Mucosa of descending colon (tissue), 3 donors: ENCODE measurements around the gene ANXA9. TPM values are rescaled to one million over a fixed set of nuclear protein-coding genes. Genes with fewer than 3 reads are reported as not detected.

ENCODE experiments used
- ATAC-seq: fragments of 200-7000 bp; cut with Tn5 transposase; one replicate; pipeline ENCODE4 v1.9.1; 2020; ENCODE audit warnings: mild to moderate bottlenecking, moderate library complexity
- DNase-seq, 3 donors: peaks; one replicate each; pipeline ENCODE4 v3.0.0-alpha.2; 2020
- H3K36me3 ChIP-seq: fragments of 200-600 bp; one replicate; pipeline ENCODE4 v1.8.0; 2021; ENCODE audit warnings: low read depth, mild to moderate bottlenecking
- H3K4me1 ChIP-seq: fragments of 200-600 bp; one replicate; pipeline ENCODE4 v1.8.0; 2021; ENCODE audit warnings: low read depth, mild to moderate bottlenecking
- H3K4me3 ChIP-seq: fragments of 200-600 bp; one replicate; pipeline ENCODE4 v1.8.0; 2021; ENCODE audit warnings: mild to moderate bottlenecking
- H3K9me3 ChIP-seq: fragments of 200-600 bp; one replicate; pipeline ENCODE4 v1.8.0; 2021; ENCODE audit warnings: mild to moderate bottlenecking
- CTCF ChIP-seq: fragments of 200-600 bp; IDR thresholded peaks from one replicate; pipeline ENCODE4 v1.8.0; 2022; ENCODE audit warnings: antibody characterized with exemption, mild to moderate bottlenecking
- intact Hi-C, 2 donors: fragments of 100-400 bp; cut with DNase I in 1 of 2; cut with micrococcal nuclease in 1 of 2; formaldehyde crosslinking; loops; one replicate each; pipeline versions ENCODE4 v1.11.0 to v1.11.1; 2022; cut with DNase I, micrococcal nuclease
- total RNA-seq, 3 donors: library from RNA; stranded (reverse); fragmentation: NEBNext Ultra II Directional in 2 of 3; extraction: Animal tissue kit (Norgen Biotek cat#: 25700) in 2 of 3; gene quantifications; one replicate each; pipeline versions ENCODE4 v1.2.1 to v1.2.4, GENCODE V29; 2021 to 2023
- donor health status: DM: no; HTN: no; CAD: no; lungs with moderate emphysema.
- donor health status: DM: no; HTN: no; CAD: no.
- donor health status: DM: no; HTN: yes; CAD: no.

ANXA9 gene
- total RNA-seq, 3 donors from 2014 or later = not detected

GRCh38 chr1:151036356-151036755 lies 54.3 kb downstream of the ANXA9 start, which contains the start of gene BNIPL:
Gene BNIPL, plus strand, starts transcription at chr1:151036586. Its CDS starts 140 bp downstream, at chr1:151036726.
- H3K4me1 ChIP-seq = no peaks in the 10 kb centered on the region
- intact Hi-C loops = loop anchor here in 1 of 2 donors (5.0 kb wide), 1 partner anchor 46 kb away; no protein-coding TSS in a partner anchor
- no peak within 1 kb of the TSS for H3K4me3 ChIP-seq
- DNase-seq (no peak), ATAC-seq (no peak)
- H3K9me3 ChIP-seq = no peaks in the 10 kb centered on the region
- TF ChIP-seq CTCF = no peak
- H3K36me3 ChIP-seq = peaks cover 4% of the 10 kb centered on the region

GRCh38 chr1:151037032-151037431 lies 54.9 kb downstream of the ANXA9 start:
- DNase-seq (no peak), ATAC-seq (no peak)
- H3K9me3 ChIP-seq = no peaks in the 10 kb centered on the region
- intact Hi-C loops = loop anchor here in 1 of 2 donors (5.0 kb wide), 1 partner anchor 45 kb away; no protein-coding TSS in a partner anchor
- no peaks in the 10 kb centered on the region for H3K4me1 ChIP-seq
- TF ChIP-seq CTCF = no peak
- peaks cover 4% of the 10 kb centered on the region for H3K36me3 ChIP-seq
- H3K4me3 ChIP-seq = no peak overlapping the region

- H3K9me3 ChIP-seq = no peaks in the 10 kb centered on the region
- no peak for TF ChIP-seq CTCF
- intact Hi-C loops = loop anchor here in 1 of 2 donors (5.0 kb wide), 1 partner anchor 43 kb away; no protein-coding TSS in a partner anchor
- no peak overlapping the region for H3K4me3 ChIP-seq
- no peak for ATAC-seq
- DNase-seq = no peak
- H3K36me3 ChIP-seq = no peaks in the 10 kb centered on the region
- H3K4me1 ChIP-seq = no peaks in the 10 kb centered on the region
Observed at GRCh38 chr1:151039521-151039920, 57.4 kb downstream of the ANXA9 start.

- no peak for TF ChIP-seq CTCF
- no peaks in the 10 kb centered on the region for H3K9me3 ChIP-seq
- H3K4me3 ChIP-seq = no peak overlapping the region
- H3K36me3 ChIP-seq = no peaks in the 10 kb centered on the region
- H3K4me1 ChIP-seq = peaks cover 6% of the 10 kb centered on the region
- no peak for ATAC-seq
- DNase-seq = no peak
- intact Hi-C loops = no loop called here
Observed at GRCh38 chr1:151043163-151043562, 61.1 kb downstream of the ANXA9 start.

Other genes with a start within 250 kb of the ANXA9 start
- gene CTSS, start 216.5 kb upstream of the ANXA9 start, total RNA-seq = 100 to 1,000 TPM; 290 to 577 (median 544) TPM
- gene CTSK, start 174.0 kb upstream of the ANXA9 start, total RNA-seq = 10 to 100 TPM; 15.4 to 64.0 (median 30.3) TPM
- gene ARNT, start 105.7 kb upstream of the ANXA9 start, total RNA-seq = 10 to 100 TPM; 42.1 to 54.6 (median 42.7) TPM
- gene CTXND2, start 95.2 kb upstream of the ANXA9 start, total RNA-seq = not detected
- 10 to 100 TPM; 35.4 to 49.4 (median 42.8) TPM for gene SETDB1, start 55.9 kb upstream of the ANXA9 start, total RNA-seq
- gene CERS2, start 7.5 kb upstream of the ANXA9 start, total RNA-seq = 100 to 1,000 TPM; 142 to 209 (median 186) TPM
- 10 to 100 TPM; 44.5 to 52.0 (median 51.8) TPM for gene MINDY1, start 24.6 kb downstream of the ANXA9 start, total RNA-seq
- 10 to 100 TPM; 21.3 to 27.5 (median 23.3) TPM for gene PRUNE1, start 26.2 kb downstream of the ANXA9 start, total RNA-seq
- 1 to 10 TPM in 1 of 3 donors, under 1 TPM in 2; 0.41 to 1.1 (median 0.63) TPM for gene BNIPL, start 54.3 kb downstream of the ANXA9 start, total RNA-seq
- gene C1orf56, start 65.5 kb downstream of the ANXA9 start, total RNA-seq = 1 to 10 TPM; 1.3 to 4.0 (median 1.3) TPM
- 10 to 100 TPM; 69.2 to 78.5 (median 73.5) TPM for gene CDC42SE1, start 77.3 kb downstream of the ANXA9 start, total RNA-seq
- gene MLLT11, start 78.1 kb downstream of the ANXA9 start, total RNA-seq = 1 to 10 TPM in 1 of 3 donors, under 1 TPM in 2; 0.09 to 5.4 (median 0.65) TPM
- 10 to 100 TPM; 15.1 to 18.7 (median 18.6) TPM for gene GABPB2, start 88.5 kb downstream of the ANXA9 start, total RNA-seq
- 1 to 10 TPM; 1.9 to 9.3 (median 4.3) TPM for gene SEMA6C, start 164.3 kb downstream of the ANXA9 start, total RNA-seq
- 1 to 10 TPM; 1.3 to 2.8 (median 2.5) TPM for gene TNFAIP8L2, start 174.4 kb downstream of the ANXA9 start, total RNA-seq
- gene LYSMD1, start 183.6 kb downstream of the ANXA9 start, total RNA-seq = 10 to 100 TPM in 2 of 3 donors, 1 to 10 TPM in 1; 7.6 to 14.0 (median 10.0) TPM
- 10 to 100 TPM; 27.9 to 37.8 (median 28.1) TPM for gene SCNM1, start 183.9 kb downstream of the ANXA9 start, total RNA-seq
- gene TMOD4, start 193.7 kb downstream of the ANXA9 start, total RNA-seq = 1 to 10 TPM in 2 of 3 donors, not detected in 1; 1.0 to 2.5 TPM
- gene VPS72, start 207.9 kb downstream of the ANXA9 start, total RNA-seq = 10 to 100 TPM; 32.1 to 56.5 (median 35.3) TPM
- gene PIP5K1A, start 216.3 kb downstream of the ANXA9 start, total RNA-seq = 10 to 100 TPM; 38.4 to 47.5 (median 39.2) TPM